ENCODE measurements around the gene SPRY2. TPM values are rescaled to one million over a fixed set of nuclear protein-coding genes. Genes with fewer than 3 reads are reported as not detected.

SPRY2 gene
- total and polyA plus RNA-seq, 2 of the 8 experiments (the other 6 are each of a cell fraction or from before 2014, with no cell fraction given) = 37.7 to 37.9 TPM

DNA sequence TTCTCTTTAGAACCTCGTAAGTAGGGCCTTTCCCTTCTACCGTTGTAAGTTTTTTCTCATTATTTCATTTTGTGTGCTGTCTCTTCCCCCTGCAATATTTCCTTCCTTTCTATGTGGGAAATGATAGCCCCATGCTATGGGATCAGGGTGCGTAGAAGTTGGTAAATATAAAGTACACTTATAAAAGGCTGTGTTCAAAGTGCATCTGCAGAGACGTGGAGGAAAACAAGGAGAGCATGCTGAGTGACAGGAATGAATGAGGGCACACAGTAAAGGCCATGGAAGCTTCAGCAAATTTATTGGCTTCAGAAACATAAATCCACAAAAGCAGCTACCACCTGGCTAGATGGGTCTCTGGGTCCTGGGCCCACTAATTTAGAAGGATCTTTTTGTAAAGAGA is 21.6 kb upstream of the SPRY2 start (continued):
- TF ChIP-seq BRCA1 (IDR thresholded peaks at IDR 0.05; ENCODE audit: low read depth, low read length) (no peak), JUN (IDR thresholded peaks at IDR 0.05; ENCODE audit: low read depth, low read length) (no peak), EZH2 (IDR thresholded peaks at IDR 0.05; ENCODE audit: low read depth, low read length, severe bottlenecking) (no peak), HDAC2 (IDR thresholded peaks at IDR 0.05; ENCODE audit: borderline replicate concordance in 1 of 2, low read depth in 2 of 2, low read length in 2 of 2) (no peak), KDM5A (IDR thresholded peaks at IDR 0.05; ENCODE audit: low read length) (no peak)

Data from H1 (cell line).